ENCODE measurements around the gene CPNE7. TPM values are rescaled to one million over a fixed set of nuclear protein-coding genes. Genes with fewer than 3 reads are reported as not detected.

CPNE7 gene
- total RNA-seq, result 1 to 10 TPM in 1 of 2 donors, under 1 TPM in 1; 0.18 to 8.9 TPM

GRCh38 chr16:89575247-89576152 lies at the start of gene CPNE7:
CPNE7 (plus strand) TSS chr16:89575758; CDS start chr16:89575898, 140 bp downstream.
- intact Hi-C loops (cut with DNase I), result no loop called here
- Histone ChIP-seq H3K27ac (no peak within 1 kb of the TSS), H3K4me3 (peak within 1 kb of the TSS; percentile 4 to 16), H3K36me3 (no peaks in the 10 kb centered on the region), H3K4me1 (replicated peaks) (peaks cover 6% of the 10 kb centered on the region), H3K27me3 (replicated peaks; ENCODE audit: insufficient read depth) (peaks cover 13% of the 10 kb centered on the region), H3K9me3 (no peaks in the 10 kb centered on the region)
- TF ChIP-seq CTCF (IDR thresholded peaks at IDR 0.05) (no peak), POLR2AphosphoS5 (IDR thresholded peaks at IDR 0.05) (no peak), POLR2A (IDR thresholded peaks at IDR 0.05) (no peak)
- 1% methylated on average over 50 of the region's 103 CpGs for WGBS
- DNase-seq (ENCODE audit: low spot score), result no peak

GRCh38 chr16:89529097-89529496 lies 46.5 kb upstream of the CPNE7 start:
- intact Hi-C loops (cut with DNase I), result no loop called here

GRCh38 chr16:89530401-89531381 lies 44.9 kb upstream of the CPNE7 start:
- Histone ChIP-seq H3K27ac (no peak overlapping the region), H3K4me3 (no peak overlapping the region), H3K4me1 (replicated peaks) (no peaks in the 10 kb centered on the region), H3K36me3 (peaks cover 8 to 26% of the 10 kb centered on the region in 2 donors), H3K9me3 (no peaks in the 10 kb centered on the region), H3K27me3 (replicated peaks; ENCODE audit: insufficient read depth) (no peaks in the 10 kb centered on the region)
- 93% methylated on average over 37 of the region's 37 CpGs for WGBS
- TF ChIP-seq POLR2A (IDR thresholded peaks at IDR 0.05), result no peak
- no peak for TF ChIP-seq POLR2AphosphoS5 (IDR thresholded peaks at IDR 0.05)
- TF ChIP-seq CTCF (IDR thresholded peaks at IDR 0.05), result no peak
- DNase-seq (ENCODE audit: low spot score), result no peak
- intact Hi-C loops (cut with DNase I), result no loop called here

More at GRCh38 chr16:89529097-89529496, 46.5 kb upstream of the CPNE7 start:
- TF ChIP-seq POLR2A (IDR thresholded peaks at IDR 0.05) (no peak), POLR2AphosphoS5 (IDR thresholded peaks at IDR 0.05) (no peak), CTCF (IDR thresholded peaks at IDR 0.05) (no peak)
- 89% methylated on average over 16 of the region's 16 CpGs for WGBS
- Histone ChIP-seq H3K27me3 (replicated peaks; ENCODE audit: insufficient read depth) (no peaks in the 10 kb centered on the region), H3K9me3 (no peaks in the 10 kb centered on the region), H3K4me3 (no peak overlapping the region), H3K4me1 (replicated peaks) (no peaks in the 10 kb centered on the region), H3K36me3 (peaks cover 10 to 15% of the 10 kb centered on the region in 2 donors), H3K27ac (no peak overlapping the region)
- DNase-seq (ENCODE audit: low spot score), result no peak

GRCh38 chr16:89531821-89532526 lies 43.6 kb upstream of the CPNE7 start:
- no peak overlapping the region for H3K27ac ChIP-seq
- intact Hi-C loops (cut with DNase I), result no loop called here
- WGBS, result 88% methylated on average over 31 of the region's 31 CpGs

More at GRCh38 chr16:89531821-89532526, 43.6 kb upstream of the CPNE7 start:
- no peak for DNase-seq (ENCODE audit: low spot score)
- peaks cover 8 to 27% of the 10 kb centered on the region in 2 donors for H3K36me3 ChIP-seq
- H3K9me3 ChIP-seq, result no peaks in the 10 kb centered on the region
- H3K4me3 ChIP-seq, result no peak overlapping the region
- TF ChIP-seq CTCF (IDR thresholded peaks at IDR 0.05) (no peak), POLR2AphosphoS5 (IDR thresholded peaks at IDR 0.05) (no peak), POLR2A (IDR thresholded peaks at IDR 0.05) (no peak)
- no peaks in the 10 kb centered on the region for H3K27me3 ChIP-seq (replicated peaks; ENCODE audit: insufficient read depth)
- H3K4me1 ChIP-seq (replicated peaks), result no peaks in the 10 kb centered on the region
